ENCODE results near the gene CHMP3. TPM values are rescaled to one million over a fixed set of nuclear protein-coding genes. Genes with fewer than 3 reads are reported as not detected.
"Not testable (repeated sequence)": the region's sequence is repeated elsewhere in the genome, so short reads cannot be mapped to it uniquely, and the experiment has no call there.

CHMP3 gene
- polyA plus RNA-seq, 5 donors = 135 to 191 (median 151) TPM

- DNase-seq = no peak
Measured at GRCh38 chr2:86556508-86556907, 6.7 kb downstream of the CHMP3 start.

- DNase-seq = no peak
Measured at GRCh38 chr2:86552889-86553288, 10.4 kb downstream of the CHMP3 start.

- not testable (repeated sequence) for DNase-seq
Measured at GRCh38 chr2:86549963-86550725, 13.1 kb downstream of the CHMP3 start.

- not testable (repeated sequence) for DNase-seq
Measured at GRCh38 chr2:86549440-86549839, 13.8 kb downstream of the CHMP3 start.

GRCh38 chr2:86548913-86549396 is 14.3 kb downstream of the CHMP3 start:
- DNase-seq = not testable (repeated sequence)

- DNase-seq = not testable (repeated sequence)
Measured at GRCh38 chr2:86548165-86548912, 14.9 kb downstream of the CHMP3 start.

- DNase-seq = not testable (repeated sequence)
Measured at GRCh38 chr2:86545296-86545924, 17.8 kb downstream of the CHMP3 start.

GRCh38 chr2:86544278-86545099 is 18.8 kb downstream of the CHMP3 start:
- DNase-seq = not testable (repeated sequence)

- DNase-seq = no peak
Measured at GRCh38 chr2:86543793-86544192, 19.4 kb downstream of the CHMP3 start.

- no peak for DNase-seq
Measured at GRCh38 chr2:86543335-86543734, 19.9 kb downstream of the CHMP3 start.

- no peak for DNase-seq
Measured at GRCh38 chr2:86542814-86543213, 20.4 kb downstream of the CHMP3 start.

GRCh38 chr2:86541334-86541733 is 21.9 kb downstream of the CHMP3 start:
- peak; percentile 57 to 58 for DNase-seq

- no peak for DNase-seq
Measured at GRCh38 chr2:86533589-86533988, 29.7 kb downstream of the CHMP3 start.

- no peak for DNase-seq
Measured at GRCh38 chr2:86525421-86526340, 37.6 kb downstream of the CHMP3 start.

GRCh38 chr2:86523491-86523890 is 39.8 kb downstream of the CHMP3 start:
- DNase-seq = no peak

- DNase-seq = no peak
Measured at GRCh38 chr2:86522711-86523110, 40.5 kb downstream of the CHMP3 start.

- no peak for DNase-seq
Measured at GRCh38 chr2:86521922-86522321, 41.3 kb downstream of the CHMP3 start.

GRCh38 chr2:86520153-86520552 is 43.1 kb downstream of the CHMP3 start:
- no peak for DNase-seq

GRCh38 chr2:86519349-86519748 is 43.9 kb downstream of the CHMP3 start:
- DNase-seq = peak; percentile 81 to 88

- DNase-seq = peak; percentile 60 to 67
Measured at GRCh38 chr2:86518481-86518880, 44.8 kb downstream of the CHMP3 start.
